Astrocyte of the spinal cord (primary cell): Measurements from ENCODE around the gene PRDM16.

Experiments used
- DNase-seq: peaks from one replicate; pipeline ENCODE4 v3.0.0; 2011; ENCODE audit warnings: low read depth, low spot score
- H3K4me3 ChIP-seq: 2 replicates; pipeline ENCODE4 v1.5.1; 2011; ENCODE audit warnings: low read depth, mild to moderate bottlenecking, low read length, moderate library complexity
- CTCF ChIP-seq: IDR thresholded peaks from 2 replicates; pipeline ENCODE4 v1.5.1; 2012; ENCODE audit warnings: low read depth, mild to moderate bottlenecking, low read length, inconsistent platforms
- in situ Hi-C: cut with HindIII; loops from 2 replicates; pipeline ENCODE4 v1.10.0; 2017; ENCODE audit warnings: low sequenced_read_pairs

PRDM16 gene

DNA sequence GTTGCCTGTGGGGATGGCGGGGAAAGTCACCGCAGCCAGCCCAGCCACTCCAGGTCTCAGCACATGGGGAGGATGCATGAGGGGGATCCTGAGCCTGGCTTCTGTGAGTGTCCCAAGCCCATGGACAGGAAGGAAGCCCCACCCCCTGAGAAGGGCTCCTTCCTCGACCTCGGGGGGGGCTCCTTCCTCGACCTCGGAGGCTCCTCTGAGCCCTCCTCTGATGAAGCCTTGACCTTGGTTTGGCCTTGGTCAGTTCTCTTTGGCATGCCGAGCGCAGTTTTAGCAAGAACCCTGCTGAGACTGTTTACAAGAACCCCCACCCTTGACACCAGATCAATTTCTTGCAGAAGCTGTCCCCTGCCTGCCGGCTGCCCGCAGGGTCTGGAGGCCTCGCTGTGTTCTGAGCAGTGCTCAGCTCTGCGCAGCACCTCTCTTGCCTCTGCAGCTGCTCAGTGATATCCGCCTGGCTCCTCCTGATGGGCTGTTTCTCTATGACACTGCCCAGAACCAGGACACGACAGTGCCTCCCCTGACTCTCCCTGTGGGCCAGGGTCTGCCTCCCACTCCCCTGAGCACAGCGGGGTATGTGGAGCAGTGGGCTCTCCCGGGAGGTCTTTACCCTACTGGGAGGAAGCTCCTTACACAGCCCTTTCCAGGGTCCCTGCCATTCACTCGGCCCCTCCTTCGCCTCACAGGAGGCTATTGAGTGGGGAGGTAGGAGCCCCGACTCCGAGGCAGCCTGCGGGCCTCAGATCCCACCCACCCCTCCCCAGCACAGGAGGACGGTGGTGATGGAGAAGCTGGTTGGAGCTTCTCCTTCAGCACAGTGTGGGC lies 32.3 kb upstream of the PRDM16 start:
- in situ Hi-C loops, result no loop called here
- H3K4me3 ChIP-seq, result no peak overlapping the region
- TF ChIP-seq CTCF, result no peak
- DNase-seq, result no peak

DNA sequence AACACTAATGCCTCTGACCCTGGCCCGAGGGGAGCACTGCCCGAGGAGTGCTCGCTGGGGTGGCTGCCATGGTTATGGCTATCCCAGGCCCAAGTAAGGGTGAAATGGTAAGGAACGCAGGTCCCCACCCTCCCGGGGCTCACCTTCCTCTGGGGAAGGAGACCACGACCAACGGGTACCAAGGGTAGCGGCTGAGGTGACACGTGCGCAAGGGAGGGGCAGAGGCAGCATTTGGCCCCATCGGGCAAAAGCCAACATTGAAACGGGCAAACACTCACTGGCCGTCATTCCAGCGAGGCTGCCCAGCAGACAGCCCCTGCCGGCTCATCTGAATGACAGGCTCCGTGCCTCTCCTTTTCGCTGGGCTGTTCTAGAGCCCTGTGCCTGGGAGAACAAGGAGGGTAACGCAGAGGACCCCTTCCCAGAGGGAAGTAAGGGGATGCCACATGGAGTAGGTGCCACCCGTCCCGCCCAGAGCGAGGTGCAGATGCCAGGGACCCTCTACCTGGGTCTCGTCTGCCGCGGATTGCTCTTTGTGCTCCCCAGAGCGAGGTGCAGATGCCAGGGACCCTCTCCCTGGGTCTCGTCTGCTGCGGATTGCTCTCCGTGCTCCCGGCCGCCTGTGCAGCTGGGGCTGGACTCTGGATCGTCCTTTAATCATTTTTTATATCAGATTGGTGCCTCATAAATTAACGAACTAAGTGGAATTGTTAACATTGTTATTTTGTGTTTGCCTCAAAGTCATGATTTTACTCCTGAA lies 31.5 kb upstream of the PRDM16 start:
- no peak for TF ChIP-seq CTCF
- in situ Hi-C loops, result no loop called here
- no peak overlapping the region for H3K4me3 ChIP-seq
- no peak for DNase-seq

- in situ Hi-C loops, result no loop called here
- TF ChIP-seq CTCF, result no peak
- DNase-seq, result no peak
- H3K4me3 ChIP-seq, result no peak overlapping the region
These were observed 30.9 kb upstream of the PRDM16 start for GRCh38 chr1:3038113-3038551.

DNA sequence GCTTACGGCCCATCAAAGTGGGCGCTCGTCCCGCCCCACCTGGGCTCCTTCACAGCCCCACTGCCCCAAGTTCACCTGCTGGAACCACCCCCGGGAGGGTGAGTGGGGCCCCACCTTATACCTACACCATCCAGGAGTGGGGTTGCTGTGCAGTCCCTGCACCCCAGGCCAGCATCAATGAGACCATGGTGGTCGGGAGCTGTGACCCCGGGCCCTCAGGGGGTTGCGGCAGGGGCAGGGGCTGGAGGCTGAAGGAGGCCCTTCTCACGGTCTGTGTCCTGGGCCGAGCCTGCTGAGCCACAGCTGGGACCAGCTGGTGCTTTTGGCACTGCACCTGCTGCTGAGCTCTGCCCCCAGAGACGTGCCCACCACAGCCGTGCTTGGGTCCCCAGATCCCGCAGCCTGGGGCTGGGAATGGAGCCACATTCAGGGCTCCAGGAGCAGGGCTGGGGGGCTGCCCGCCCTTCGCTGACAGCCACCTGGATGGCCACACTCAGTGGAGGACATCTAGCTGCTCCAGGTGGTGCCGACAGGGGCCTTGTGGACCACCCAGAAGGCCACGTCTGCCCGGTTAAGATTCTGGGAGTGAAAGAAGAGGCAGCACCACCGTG lies 30.3 kb upstream of the PRDM16 start:
- in situ Hi-C loops, result no loop called here
- DNase-seq, result no peak
- TF ChIP-seq CTCF, result no peak
- H3K4me3 ChIP-seq, result no peak overlapping the region

DNA sequence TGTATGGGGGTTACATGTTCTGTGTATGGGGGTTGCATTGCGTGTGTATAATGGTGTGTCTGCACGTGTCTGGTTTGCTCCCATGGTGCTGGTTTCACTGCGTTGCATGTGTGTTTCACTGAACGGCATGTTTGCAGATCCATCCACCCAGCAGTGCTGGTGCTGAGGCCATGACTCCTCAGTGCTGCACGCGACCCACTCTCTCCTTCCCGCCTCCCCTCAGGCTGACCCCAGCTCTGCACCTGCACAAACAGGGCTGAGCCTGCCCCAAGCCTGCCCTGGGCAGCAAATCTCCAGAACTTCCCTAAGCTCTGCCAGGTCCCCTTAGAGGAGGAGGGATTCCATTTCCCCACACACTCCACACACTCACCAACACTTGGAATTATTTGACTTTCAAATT lies 29.0 kb upstream of the PRDM16 start:
- DNase-seq, result no peak
- in situ Hi-C loops, result no loop called here
- H3K4me3 ChIP-seq, result no peak overlapping the region
- TF ChIP-seq CTCF, result no peak

DNA sequence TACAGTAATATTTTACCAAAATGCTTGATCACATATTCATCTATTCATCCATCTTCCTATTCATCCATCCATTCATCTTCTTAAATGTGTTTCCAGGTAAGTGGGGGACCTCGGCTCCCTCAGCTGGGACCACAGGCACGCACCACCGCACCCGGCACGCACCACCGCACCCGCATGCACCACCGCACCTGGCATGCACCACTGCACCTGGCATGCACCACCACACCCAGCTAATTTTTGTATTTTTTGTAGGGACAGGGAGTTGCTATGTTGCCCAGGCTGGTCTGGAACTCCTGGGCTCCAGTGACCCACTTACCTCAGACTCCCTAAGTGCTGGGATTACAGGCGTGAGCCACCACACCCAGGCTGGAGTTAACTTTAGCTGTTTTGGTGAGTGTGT lies 26.5 kb upstream of the PRDM16 start:
- H3K4me3 ChIP-seq, result no peak overlapping the region
- no peak for DNase-seq
- no peak for TF ChIP-seq CTCF
- in situ Hi-C loops, result no loop called here
